Measurements from ENCODE around the gene ECM2.

Gene ECM2

DNA sequence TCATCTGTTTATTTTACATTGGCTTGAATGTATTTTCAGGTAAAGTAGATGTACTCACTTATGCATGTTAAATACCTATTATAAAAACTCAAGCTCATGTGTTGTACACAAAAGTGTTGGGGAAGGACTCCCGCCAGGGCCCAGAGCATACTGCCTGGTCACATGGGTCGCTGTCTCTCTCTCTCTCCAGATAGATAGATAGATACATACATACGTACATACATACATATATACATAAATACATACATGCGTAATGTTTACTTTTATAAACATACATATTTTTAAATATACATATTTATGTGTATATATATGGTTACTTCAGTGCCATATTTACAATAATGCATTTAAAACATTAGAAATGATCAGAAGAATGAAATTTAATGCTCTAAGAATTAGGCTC, 78.2 kb downstream of the ECM2 start:
- H3K4me3 ChIP-seq (ENCODE audit: control insufficient read depth, low read depth, low read length), result no peak overlapping the region
- DNase-seq (ENCODE audit: low read depth), result no peak
- TF ChIP-seq CTCF (conservative IDR thresholded peaks at IDR 0.05; ENCODE audit: control insufficient read depth, insufficient read depth, low read depth, low read length), result no peak

DNA sequence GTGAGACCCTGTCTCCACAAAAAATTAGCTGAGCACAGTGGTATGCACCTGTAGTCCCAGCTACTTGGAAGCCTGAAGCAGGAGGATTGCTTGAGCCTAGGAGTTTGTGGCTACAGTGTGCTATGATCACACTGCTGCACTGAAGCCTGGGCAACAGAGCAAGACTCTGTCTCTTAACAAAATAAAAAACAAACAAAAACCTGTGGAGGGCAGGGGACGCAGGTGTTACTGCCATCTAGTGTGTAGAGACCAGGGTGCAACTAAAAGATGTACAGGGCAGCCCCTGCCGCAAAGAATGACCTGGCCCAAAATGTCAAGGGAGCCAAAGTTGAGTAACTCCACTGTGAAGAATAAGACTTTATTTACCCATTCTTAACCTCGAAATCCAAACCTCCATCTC, 80.6 kb downstream of the ECM2 start:
- no peak for DNase-seq (ENCODE audit: low read depth)
- H3K4me3 ChIP-seq (ENCODE audit: control insufficient read depth, low read depth, low read length), result no peak overlapping the region
- TF ChIP-seq CTCF (conservative IDR thresholded peaks at IDR 0.05; ENCODE audit: control insufficient read depth, insufficient read depth, low read depth, low read length), result peak; percentile 29

DNA sequence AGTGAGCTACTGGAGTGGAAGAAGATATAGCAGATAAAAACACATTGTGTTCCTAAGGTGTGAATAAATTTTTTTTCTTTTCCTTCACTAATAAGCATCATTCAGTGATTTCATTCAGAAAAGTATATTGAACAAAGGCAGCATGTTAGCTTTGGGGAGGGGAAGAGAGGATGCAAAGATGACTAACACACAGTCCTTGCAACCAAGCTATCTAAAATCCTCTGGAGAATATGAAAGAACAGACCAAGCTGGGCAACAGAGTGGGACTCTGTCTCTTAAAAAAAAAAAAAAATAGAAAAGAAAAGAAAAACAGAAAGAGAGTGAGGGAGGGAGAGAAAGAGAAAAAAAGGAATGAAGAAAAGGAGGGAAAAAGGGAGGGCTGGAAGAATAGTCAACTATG, 89.3 kb downstream of the ECM2 start:
- TF ChIP-seq CTCF (conservative IDR thresholded peaks at IDR 0.05; ENCODE audit: control insufficient read depth, insufficient read depth, low read depth, low read length), result no peak
- DNase-seq (ENCODE audit: low read depth), result peak; percentile 35
- H3K4me3 ChIP-seq (ENCODE audit: control insufficient read depth, low read depth, low read length), result no peak overlapping the region
